ENCODE results near the gene PTGIS.

- TF ChIP-seq, protein P1, sequence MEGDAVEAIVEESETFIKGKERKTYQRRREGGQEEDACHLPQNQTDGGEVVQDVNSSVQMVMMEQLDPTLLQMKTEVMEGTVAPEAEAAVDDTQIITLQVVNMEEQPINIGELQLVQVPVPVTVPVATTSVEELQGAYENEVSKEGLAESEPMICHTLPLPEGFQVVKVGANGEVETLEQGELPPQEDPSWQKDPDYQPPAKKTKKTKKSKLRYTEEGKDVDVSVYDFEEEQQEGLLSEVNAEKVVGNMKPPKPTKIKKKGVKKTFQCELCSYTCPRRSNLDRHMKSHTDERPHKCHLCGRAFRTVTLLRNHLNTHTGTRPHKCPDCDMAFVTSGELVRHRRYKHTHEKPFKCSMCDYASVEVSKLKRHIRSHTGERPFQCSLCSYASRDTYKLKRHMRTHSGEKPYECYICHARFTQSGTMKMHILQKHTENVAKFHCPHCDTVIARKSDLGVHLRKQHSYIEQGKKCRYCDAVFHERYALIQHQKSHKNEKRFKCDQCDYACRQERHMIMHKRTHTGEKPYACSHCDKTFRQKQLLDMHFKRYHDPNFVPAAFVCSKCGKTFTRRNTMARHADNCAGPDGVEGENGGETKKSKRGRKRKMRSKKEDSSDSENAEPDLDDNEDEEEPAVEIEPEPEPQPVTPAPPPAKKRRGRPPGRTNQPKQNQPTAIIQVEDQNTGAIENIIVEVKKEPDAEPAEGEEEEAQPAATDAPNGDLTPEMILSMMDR (IDR thresholded peaks at IDR 0.05; ENCODE audit: borderline replicate concordance, extremely low read depth, low read length, poor library complexity, severe bottlenecking): no peak
- no peak for TF ChIP-seq EZH2 (IDR thresholded peaks at IDR 0.05; ENCODE audit: borderline replicate concordance, low read depth, low read length, severe bottlenecking)
These were observed 24.2 kb upstream of the PTGIS start for GRCh38 chr20:49592120-49592519.

All from DND-41 (cell line).